Natural killer cell (primary cell): ENCODE results near the gene VGLL4. TPM values are rescaled to one million over a fixed set of nuclear protein-coding genes. Genes with fewer than 3 reads are reported as not detected.

Source experiments
- ATAC-seq, 3 donors: fragments of 150-1000 bp in 2 of 3; fragments of 200-7000 bp in 1 of 3; cut with Tn5 transposase; 1 replicate in 1 of 3; 2 replicates in 2 of 3; pipeline ENCODE4 v1.10.0; 2021; ENCODE audit warnings: mild to moderate bottlenecking in 2 of 3, moderate library complexity in 2 of 3
- DNase-seq, 2 donors: peaks; one replicate each; pipeline versions ENCODE4 v3.0.0 to v3.0.0-alpha.2; 2013 to 2021; ENCODE audit warnings: mixed read lengths in 1 of 2
- H3K27ac ChIP-seq: one replicate; pipeline ENCODE4 v1.5.1; 2013; ENCODE audit warnings: mild to moderate bottlenecking, low read length
- H3K27me3 ChIP-seq: one replicate; pipeline ENCODE4 v1.6.1; 2013; ENCODE audit warnings: low read length; ENCODE audit not compliant: control insufficient read depth, insufficient read depth
- H3K36me3 ChIP-seq: one replicate; pipeline ENCODE4 v1.6.1; 2013; ENCODE audit warnings: low read length; ENCODE audit not compliant: control insufficient read depth, insufficient read depth
- H3K4me1 ChIP-seq: one replicate; pipeline ENCODE4 v1.6.1; 2013; ENCODE audit warnings: low read length; ENCODE audit not compliant: control insufficient read depth, insufficient read depth
- H3K4me3 ChIP-seq: one replicate; pipeline ENCODE4 v1.5.1; 2013; ENCODE audit warnings: low read length
- H3K9me3 ChIP-seq: one replicate; pipeline ENCODE4 v1.6.1; 2013; ENCODE audit warnings: low read length; ENCODE audit not compliant: control insufficient read depth, insufficient read depth
- H3K27ac Mint-ChIP-seq, 2 donors: one replicate each; pipeline ENCODE4 v1.8.0; 2022; ENCODE audit warnings: mild to moderate bottlenecking in 2 of 2, mixed read lengths in 2 of 2, moderate library complexity in 1 of 2
- H3K27me3 Mint-ChIP-seq, 2 donors: one replicate each; pipeline ENCODE4 v1.8.0; 2022; ENCODE audit warnings: low read depth in 2 of 2, mixed read lengths in 2 of 2
- H3K36me3 Mint-ChIP-seq: one replicate; pipeline ENCODE4 v1.8.0; 2022; ENCODE audit warnings: mixed read lengths
- H3K4me1 Mint-ChIP-seq, 2 donors: one replicate each; pipeline ENCODE4 v1.8.0; 2022; ENCODE audit warnings: mixed read lengths in 2 of 2
- H3K4me3 Mint-ChIP-seq: one replicate; pipeline ENCODE4 v1.8.0; 2022; ENCODE audit warnings: mild to moderate bottlenecking, moderate library complexity, mixed read lengths
- H3K9me3 Mint-ChIP-seq, 2 donors: one replicate each; pipeline ENCODE4 v1.8.0; 2022; ENCODE audit warnings: mixed read lengths in 2 of 2
- CTCF ChIP-seq: fragments of 200-600 bp; IDR thresholded peaks from one replicate; pipeline ENCODE4 v1.8.0; 2022; ENCODE audit warnings: antibody characterized with exemption
- WGBS: methylation state at CpG from one replicate; pipeline ENCODE4 v1.1.7; 2013; ENCODE audit warnings: missing lambda C conversion rate; ENCODE audit not compliant: insufficient coverage; 5-methylcytosine and 5-hydroxymethylcytosine counted together
- intact Hi-C: fragments of 100-400 bp; cut with micrococcal nuclease; formaldehyde crosslinking; loops from one replicate; pipeline ENCODE4 v1.14.2; 2022
- total RNA-seq, 4 donors: library from RNA; stranded (reverse); fragments of 120-200 nt in 1 of 4; gene quantifications; one replicate each; pipeline versions ENCODE4 v1.2.3 to v1.2.4, GENCODE V29; 2013 to 2022

The VGLL4 gene
- total RNA-seq, 3 donors from 2014 or later (not counting 1 experiment from before 2014, with no cell fraction given) = 29.5 to 42.8 (median 34.6) TPM

DNA sequence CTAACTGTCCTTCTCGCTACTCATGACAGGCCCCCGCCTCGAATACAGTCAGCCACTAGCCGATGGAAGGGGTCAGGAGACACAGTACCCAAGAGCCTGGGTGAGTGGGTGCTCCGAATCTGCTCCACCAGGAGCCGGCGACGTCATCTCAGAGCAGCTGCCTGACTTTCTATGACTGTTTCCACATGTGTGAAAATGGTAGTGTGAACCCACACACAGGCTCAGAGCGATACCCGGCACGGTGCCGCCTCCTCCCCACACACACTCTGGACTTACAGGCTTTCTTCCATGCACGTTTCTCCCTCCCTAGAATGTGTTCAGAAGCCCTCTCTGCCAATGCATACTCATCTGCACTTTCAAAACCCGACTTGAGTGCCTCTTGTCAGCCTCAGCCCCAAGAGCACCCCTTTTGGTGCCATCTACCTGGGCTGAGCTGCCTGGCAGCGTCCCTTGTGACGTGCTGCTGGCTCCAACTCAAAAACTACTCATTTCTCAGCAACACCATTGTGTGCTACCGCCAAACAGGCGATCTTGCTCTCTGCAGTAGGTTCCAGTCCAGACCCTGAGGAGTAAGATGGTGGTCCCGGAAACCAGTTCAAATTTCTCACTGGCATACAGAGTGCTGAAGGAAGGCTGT is 29.7 kb downstream of the VGLL4 start:
- Histone ChIP-seq H3K4me1 (peaks cover 19% of the 10 kb centered on the region), H3K4me3 (no peak overlapping the region), H3K9me3 (no peaks in the 10 kb centered on the region), H3K36me3 (no peaks in the 10 kb centered on the region), H3K27me3 (no peaks in the 10 kb centered on the region), H3K27ac (no peak overlapping the region)
- no peak for DNase-seq
- Mint-ChIP-seq H3K4me1 (peaks cover 90 to 92% of the 10 kb centered on the region in 2 donors), H3K9me3 (no peaks in the 10 kb centered on the region), H3K27ac (peak overlapping the region; percentile 51 to 55), H3K4me3 (no peak overlapping the region), H3K36me3 (no peaks in the 10 kb centered on the region), H3K27me3 (no peaks in the 10 kb centered on the region)
- no peak for TF ChIP-seq CTCF
- intact Hi-C loops = no loop called here
- no peak for ATAC-seq
- whole genome bisulfite sequencing = 94% methylated on average over 19 of the region's 19 CpGs

DNA sequence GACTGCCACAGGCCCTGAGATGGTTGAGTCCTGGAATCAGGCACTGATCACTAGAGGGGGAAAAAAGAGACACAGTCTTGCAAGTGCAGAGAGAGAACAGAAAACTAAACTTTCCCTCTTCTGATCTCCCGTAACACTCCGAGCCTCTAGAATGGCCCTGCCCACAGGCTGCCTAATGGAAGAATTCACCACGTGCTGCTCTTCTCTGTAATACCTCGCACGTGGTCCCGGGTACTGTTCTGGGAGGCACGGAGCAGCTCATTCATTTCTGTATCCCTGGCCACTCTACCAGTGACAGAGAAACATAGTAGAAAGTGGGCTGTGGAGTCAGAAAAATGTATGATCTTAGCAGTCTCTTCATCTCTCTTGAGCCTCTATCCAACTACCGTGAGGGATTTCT is 30.4 kb downstream of the VGLL4 start:
- Mint-ChIP-seq H3K9me3 (no peaks in the 10 kb centered on the region), H3K27ac (peak overlapping the region; percentile 51 to 55), H3K27me3 (no peaks in the 10 kb centered on the region), H3K4me3 (no peak overlapping the region), H3K36me3 (no peaks in the 10 kb centered on the region), H3K4me1 (peaks cover 88 to 91% of the 10 kb centered on the region in 2 donors)
- ATAC-seq = no peak
- Histone ChIP-seq H3K27ac (no peak overlapping the region), H3K36me3 (no peaks in the 10 kb centered on the region), H3K9me3 (no peaks in the 10 kb centered on the region), H3K4me1 (peaks cover 19% of the 10 kb centered on the region), H3K27me3 (no peaks in the 10 kb centered on the region), H3K4me3 (no peak overlapping the region)
- WGBS = 93% methylated on average over 7 of the region's 8 CpGs
- intact Hi-C loops = no loop called here
- no peak for DNase-seq
- TF ChIP-seq CTCF = no peak

GRCh38 chr3:11612515-11613188 is 31.1 kb downstream of the VGLL4 start:
- H3K27me3 ChIP-seq = no peaks in the 10 kb centered on the region
- no peak for ATAC-seq
- no peaks in the 10 kb centered on the region for H3K27me3 Mint-ChIP-seq
- H3K4me1 Mint-ChIP-seq = peaks cover 93 to 95% of the 10 kb centered on the region in 2 donors
- H3K27ac ChIP-seq = no peak overlapping the region
- no peaks in the 10 kb centered on the region for H3K9me3 ChIP-seq
- H3K27ac Mint-ChIP-seq = peak overlapping the region; percentile 51 to 55
- H3K4me1 ChIP-seq = peaks cover 19% of the 10 kb centered on the region
- no peaks in the 10 kb centered on the region for H3K9me3 Mint-ChIP-seq
- no peaks in the 10 kb centered on the region for H3K36me3 Mint-ChIP-seq
- no peak for DNase-seq
- intact Hi-C loops = no loop called here
- no peak overlapping the region for H3K4me3 Mint-ChIP-seq
- H3K4me3 ChIP-seq = no peak overlapping the region
- WGBS = 95% methylated on average over 9 of the region's 9 CpGs
- no peaks in the 10 kb centered on the region for H3K36me3 ChIP-seq
- no peak for TF ChIP-seq CTCF
